ENCODE results near the gene TAF1L. TPM values are rescaled to one million over a fixed set of nuclear protein-coding genes. Genes with fewer than 3 reads are reported as not detected.
A peak's percentile ranks its signal among the peaks of the same experiment; 100 is the strongest.
"Not testable (repeated sequence)": the region's sequence is repeated elsewhere in the genome, so short reads cannot be mapped to it uniquely, and the experiment has no call there.

TAF1L gene
- not detected in 2 replicates for total RNA-seq (2014; rRNA removed)
- polyA plus RNA-seq (2012), result not detected

- DNase-seq (ENCODE audit: low read depth), result no peak
Observed at GRCh38 chr9:32635362-32635761, at the start of gene TAF1L. TAF1L (minus strand) TSS chr9:32635669; CDS start chr9:32635579, 90 bp downstream.

GRCh38 chr9:32681751-32682150 lies 46.3 kb upstream of the TAF1L start:
- DNase-seq (ENCODE audit: low read depth), result no peak

GRCh38 chr9:32677931-32678330 lies 42.5 kb upstream of the TAF1L start:
- no peak for DNase-seq (ENCODE audit: low read depth)

- DNase-seq (ENCODE audit: low read depth), result peak; percentile 29
Observed at GRCh38 chr9:32672469-32672868, 37.0 kb upstream of the TAF1L start.

- no peak for DNase-seq (ENCODE audit: low read depth)
Observed at GRCh38 chr9:32671333-32671732, 35.9 kb upstream of the TAF1L start.

GRCh38 chr9:32665101-32665500 lies 29.6 kb upstream of the TAF1L start:
- peak; percentile 9 for DNase-seq (ENCODE audit: low read depth)

- DNase-seq (ENCODE audit: low read depth), result no peak
Observed at GRCh38 chr9:32663741-32664140, 28.3 kb upstream of the TAF1L start.

- no peak for DNase-seq (ENCODE audit: low read depth)
Observed at GRCh38 chr9:32647671-32648070, 12.2 kb upstream of the TAF1L start.

- DNase-seq (ENCODE audit: low read depth), result peak; percentile 31
Observed at GRCh38 chr9:32644698-32645097, 9.2 kb upstream of the TAF1L start.

GRCh38 chr9:32633151-32633550 lies 2.3 kb downstream of the TAF1L start:
- not testable (repeated sequence) for DNase-seq (ENCODE audit: low read depth)

- DNase-seq (ENCODE audit: low read depth), result no peak
Observed at GRCh38 chr9:32631991-32632390, 3.5 kb downstream of the TAF1L start.

- DNase-seq (ENCODE audit: low read depth), result no peak
Observed at GRCh38 chr9:32627394-32627954, 8.0 kb downstream of the TAF1L start.

GRCh38 chr9:32625320-32625719 lies 10.1 kb downstream of the TAF1L start:
- no peak for DNase-seq (ENCODE audit: low read depth)

GRCh38 chr9:32622948-32623347 lies 12.5 kb downstream of the TAF1L start:
- DNase-seq (ENCODE audit: low read depth), result no peak

- no peak for DNase-seq (ENCODE audit: low read depth)
Observed at GRCh38 chr9:32618261-32618660, 17.2 kb downstream of the TAF1L start.

- no peak for DNase-seq (ENCODE audit: low read depth)
Observed at GRCh38 chr9:32606811-32607210, 28.7 kb downstream of the TAF1L start.

GRCh38 chr9:32603914-32604852 lies 31.3 kb downstream of the TAF1L start:
- DNase-seq (ENCODE audit: low read depth), result no peak

- not testable (repeated sequence) for DNase-seq (ENCODE audit: low read depth)
Observed at GRCh38 chr9:32599021-32599420, 36.4 kb downstream of the TAF1L start.

- no peak for DNase-seq (ENCODE audit: low read depth)
Observed at GRCh38 chr9:32596936-32597335, 38.5 kb downstream of the TAF1L start.

GRCh38 chr9:32596096-32596865 lies 39.2 kb downstream of the TAF1L start:
- no peak for DNase-seq (ENCODE audit: low read depth)

GRCh38 chr9:32590898-32591297 lies 44.6 kb downstream of the TAF1L start:
- DNase-seq (ENCODE audit: low read depth), result no peak

GRCh38 chr9:32590476-32590875 lies 45.0 kb downstream of the TAF1L start:
- DNase-seq (ENCODE audit: low read depth), result no peak
